ENCODE measurements around the gene RNU1-2.
"Not testable (repeated sequence)": the region's sequence is repeated elsewhere in the genome, so short reads cannot be mapped to it uniquely, and the experiment has no call there.

DNA sequence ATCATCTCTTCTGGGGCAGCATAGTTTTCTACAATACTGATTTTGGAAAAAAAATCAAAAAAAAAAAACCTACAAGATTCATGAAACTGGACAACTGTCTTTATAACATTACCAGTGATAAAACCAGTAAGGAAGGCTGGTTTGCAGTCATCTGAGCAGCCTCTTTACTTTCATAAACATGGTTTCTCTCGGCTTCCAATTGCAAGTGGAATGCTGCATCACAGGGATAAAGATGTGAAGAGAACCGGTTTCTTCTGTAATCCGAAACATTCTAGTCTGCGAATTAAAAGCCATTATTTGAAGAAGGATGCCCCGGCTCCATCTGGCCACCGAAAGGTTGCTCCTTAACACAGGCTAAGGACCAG is 565 bp upstream of the RNU1-2 start:
- TF ChIP-seq, protein P1, sequence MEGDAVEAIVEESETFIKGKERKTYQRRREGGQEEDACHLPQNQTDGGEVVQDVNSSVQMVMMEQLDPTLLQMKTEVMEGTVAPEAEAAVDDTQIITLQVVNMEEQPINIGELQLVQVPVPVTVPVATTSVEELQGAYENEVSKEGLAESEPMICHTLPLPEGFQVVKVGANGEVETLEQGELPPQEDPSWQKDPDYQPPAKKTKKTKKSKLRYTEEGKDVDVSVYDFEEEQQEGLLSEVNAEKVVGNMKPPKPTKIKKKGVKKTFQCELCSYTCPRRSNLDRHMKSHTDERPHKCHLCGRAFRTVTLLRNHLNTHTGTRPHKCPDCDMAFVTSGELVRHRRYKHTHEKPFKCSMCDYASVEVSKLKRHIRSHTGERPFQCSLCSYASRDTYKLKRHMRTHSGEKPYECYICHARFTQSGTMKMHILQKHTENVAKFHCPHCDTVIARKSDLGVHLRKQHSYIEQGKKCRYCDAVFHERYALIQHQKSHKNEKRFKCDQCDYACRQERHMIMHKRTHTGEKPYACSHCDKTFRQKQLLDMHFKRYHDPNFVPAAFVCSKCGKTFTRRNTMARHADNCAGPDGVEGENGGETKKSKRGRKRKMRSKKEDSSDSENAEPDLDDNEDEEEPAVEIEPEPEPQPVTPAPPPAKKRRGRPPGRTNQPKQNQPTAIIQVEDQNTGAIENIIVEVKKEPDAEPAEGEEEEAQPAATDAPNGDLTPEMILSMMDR (IDR thresholded peaks at IDR 0.05; ENCODE audit: poor library complexity, severe bottlenecking) = not testable (repeated sequence)
- not testable (repeated sequence) for TF ChIP-seq POLR2AphosphoS5 (IDR thresholded peaks at IDR 0.05)
- TF ChIP-seq, protein P2, sequence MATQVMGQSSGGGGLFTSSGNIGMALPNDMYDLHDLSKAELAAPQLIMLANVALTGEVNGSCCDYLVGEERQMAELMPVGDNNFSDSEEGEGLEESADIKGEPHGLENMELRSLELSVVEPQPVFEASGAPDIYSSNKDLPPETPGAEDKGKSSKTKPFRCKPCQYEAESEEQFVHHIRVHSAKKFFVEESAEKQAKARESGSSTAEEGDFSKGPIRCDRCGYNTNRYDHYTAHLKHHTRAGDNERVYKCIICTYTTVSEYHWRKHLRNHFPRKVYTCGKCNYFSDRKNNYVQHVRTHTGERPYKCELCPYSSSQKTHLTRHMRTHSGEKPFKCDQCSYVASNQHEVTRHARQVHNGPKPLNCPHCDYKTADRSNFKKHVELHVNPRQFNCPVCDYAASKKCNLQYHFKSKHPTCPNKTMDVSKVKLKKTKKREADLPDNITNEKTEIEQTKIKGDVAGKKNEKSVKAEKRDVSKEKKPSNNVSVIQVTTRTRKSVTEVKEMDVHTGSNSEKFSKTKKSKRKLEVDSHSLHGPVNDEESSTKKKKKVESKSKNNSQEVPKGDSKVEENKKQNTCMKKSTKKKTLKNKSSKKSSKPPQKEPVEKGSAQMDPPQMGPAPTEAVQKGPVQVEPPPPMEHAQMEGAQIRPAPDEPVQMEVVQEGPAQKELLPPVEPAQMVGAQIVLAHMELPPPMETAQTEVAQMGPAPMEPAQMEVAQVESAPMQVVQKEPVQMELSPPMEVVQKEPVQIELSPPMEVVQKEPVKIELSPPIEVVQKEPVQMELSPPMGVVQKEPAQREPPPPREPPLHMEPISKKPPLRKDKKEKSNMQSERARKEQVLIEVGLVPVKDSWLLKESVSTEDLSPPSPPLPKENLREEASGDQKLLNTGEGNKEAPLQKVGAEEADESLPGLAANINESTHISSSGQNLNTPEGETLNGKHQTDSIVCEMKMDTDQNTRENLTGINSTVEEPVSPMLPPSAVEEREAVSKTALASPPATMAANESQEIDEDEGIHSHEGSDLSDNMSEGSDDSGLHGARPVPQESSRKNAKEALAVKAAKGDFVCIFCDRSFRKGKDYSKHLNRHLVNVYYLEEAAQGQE (IDR thresholded peaks at IDR 0.05; ENCODE audit: borderline replicate concordance) = peak; percentile 26
